ENCODE results near the gene LRRC8B. TPM values are rescaled to one million over a fixed set of nuclear protein-coding genes. Genes with fewer than 3 reads are reported as not detected.

The LRRC8B gene
- total and polyA plus RNA-seq, 2 donors (not counting 1 experiment from before 2014, with no cell fraction given), result 0.83 to 2.8 TPM

- no peaks in the 10 kb centered on the region for H4K20me1 ChIP-seq (ENCODE audit: control insufficient read depth, extremely low read depth, insufficient read depth, low read length)
These were observed 105.4 kb downstream of the LRRC8B start for GRCh38 chr1:89630048-89630447.

GRCh38 chr1:89631816-89632656 lies 107.4 kb downstream of the LRRC8B start:
- Histone ChIP-seq H3K79me2 (ENCODE audit: control insufficient read depth, insufficient read depth, low read length) (peaks cover 32% of the 10 kb centered on the region), H4K20me1 (ENCODE audit: control insufficient read depth, extremely low read depth, insufficient read depth, low read length) (no peaks in the 10 kb centered on the region), H3K27me3 (ENCODE audit: control insufficient read depth, insufficient read depth, low read length) (no peaks in the 10 kb centered on the region), H3K27ac (ENCODE audit: insufficient read depth, low read length) (peak overlapping the region; percentile 78), H3K36me3 (ENCODE audit: control insufficient read depth, insufficient read depth, low read length) (no peaks in the 10 kb centered on the region), H2AFZ (ENCODE audit: low read length) (peak overlapping the region; percentile 87), H3K9me3 (ENCODE audit: control insufficient read depth, insufficient read depth, low read depth, low read length) (no peaks in the 10 kb centered on the region), H3K4me1 (ENCODE audit: control insufficient read depth, extremely low read depth, insufficient read depth, low read length) (peaks cover 7% of the 10 kb centered on the region), H3K4me2 (ENCODE audit: extremely low read depth, insufficient read depth, low read length) (peak overlapping the region; percentile 71), H3K4me3 (replicated peaks in 1 of 4; ENCODE audit: control extremely low read depth in 1 of 4, insufficient read depth in 1 of 4, low read depth in 3 of 4, low read length in 4 of 4) (peak overlapping the region; percentile 68 to 88 (median 72)), H3K9ac (ENCODE audit: insufficient read depth, low read length) (peak overlapping the region; percentile 77)
- peak in 1 of 2 donors; percentile 19 for DNase-seq (ENCODE audit: low read depth in 2 of 2)
- TF ChIP-seq CTCF (conservative IDR thresholded peaks at IDR 0.05 in 1 of 2, IDR thresholded peaks at IDR 0.05 in 1 of 2; ENCODE audit: low read depth in 1 of 2, low read length in 2 of 2), result no peak
- no peak for TF ChIP-seq EZH2 (IDR thresholded peaks at IDR 0.05; ENCODE audit: low read length, missing control alignments)

More at GRCh38 chr1:89630048-89630447, 105.4 kb downstream of the LRRC8B start:
- Histone ChIP-seq H3K36me3 (ENCODE audit: control insufficient read depth, insufficient read depth, low read length) (no peaks in the 10 kb centered on the region), H3K9ac (ENCODE audit: insufficient read depth, low read length) (no peak overlapping the region), H3K9me3 (ENCODE audit: control insufficient read depth, insufficient read depth, low read depth, low read length) (no peaks in the 10 kb centered on the region), H2AFZ (ENCODE audit: low read length) (no peak overlapping the region), H3K4me3 (replicated peaks in 1 of 4; ENCODE audit: control extremely low read depth in 1 of 4, insufficient read depth in 1 of 4, low read depth in 3 of 4, low read length in 4 of 4) (no peak overlapping the region), H3K79me2 (ENCODE audit: control insufficient read depth, insufficient read depth, low read length) (peaks cover 20% of the 10 kb centered on the region), H3K27me3 (ENCODE audit: control insufficient read depth, insufficient read depth, low read length) (no peaks in the 10 kb centered on the region), H3K4me2 (ENCODE audit: extremely low read depth, insufficient read depth, low read length) (no peak overlapping the region), H3K4me1 (ENCODE audit: control insufficient read depth, extremely low read depth, insufficient read depth, low read length) (peaks cover 3% of the 10 kb centered on the region), H3K27ac (ENCODE audit: insufficient read depth, low read length) (no peak overlapping the region)
- no peak for TF ChIP-seq EZH2 (IDR thresholded peaks at IDR 0.05; ENCODE audit: low read length, missing control alignments)
- TF ChIP-seq CTCF (conservative IDR thresholded peaks at IDR 0.05 in 1 of 2, IDR thresholded peaks at IDR 0.05 in 1 of 2; ENCODE audit: low read depth in 1 of 2, low read length in 2 of 2), result no peak
- DNase-seq (ENCODE audit: low read depth in 2 of 2), result no peak

- TF ChIP-seq EZH2 (IDR thresholded peaks at IDR 0.05; ENCODE audit: low read length, missing control alignments) (no peak), CTCF (conservative IDR thresholded peaks at IDR 0.05 in 1 of 2, IDR thresholded peaks at IDR 0.05 in 1 of 2; ENCODE audit: low read depth in 1 of 2, low read length in 2 of 2) (no peak)
- Histone ChIP-seq H3K4me2 (ENCODE audit: extremely low read depth, insufficient read depth, low read length) (peak within 1 kb of the TSS; percentile 87), H3K4me3 (replicated peaks in 1 of 4; ENCODE audit: control extremely low read depth in 1 of 4, insufficient read depth in 1 of 4, low read depth in 3 of 4, low read length in 4 of 4) (peak within 1 kb of the TSS; percentile 71 to 88 (median 86)), H3K27me3 (ENCODE audit: control insufficient read depth, insufficient read depth, low read length) (no peaks in the 10 kb centered on the region), H3K4me1 (ENCODE audit: control insufficient read depth, extremely low read depth, insufficient read depth, low read length) (peaks cover 13% of the 10 kb centered on the region), H4K20me1 (ENCODE audit: control insufficient read depth, extremely low read depth, insufficient read depth, low read length) (no peaks in the 10 kb centered on the region), H3K79me2 (ENCODE audit: control insufficient read depth, insufficient read depth, low read length) (peaks cover 40% of the 10 kb centered on the region), H3K9ac (ENCODE audit: insufficient read depth, low read length) (peak within 1 kb of the TSS; percentile 82), H3K27ac (ENCODE audit: insufficient read depth, low read length) (peak within 1 kb of the TSS; percentile 84), H2AFZ (ENCODE audit: low read length) (peak within 1 kb of the TSS; percentile 87), H3K36me3 (ENCODE audit: control insufficient read depth, insufficient read depth, low read length) (no peaks in the 10 kb centered on the region), H3K9me3 (ENCODE audit: control insufficient read depth, insufficient read depth, low read depth, low read length) (no peaks in the 10 kb centered on the region)
- peak; percentile 72 to 73 for DNase-seq (ENCODE audit: low read depth in 2 of 2)
These were observed 108.1 kb downstream of the LRRC8B start, which contains the start of gene LRRC8C for GRCh38 chr1:89632657-89633247. LRRC8C (plus strand) TSS chr1:89633120; CDS start chr1:89686474, 53,354 bp downstream.

All from fibroblast of lung (primary cell).